ENCODE data around the gene CIB4.
A peak's percentile ranks its signal among the peaks of the same experiment; 100 is the strongest.

Gene CIB4

GRCh38 chr2:26608557-26608956 lies 32.6 kb downstream of the CIB4 start:
- no peak for TF ChIP-seq CTCF (IDR thresholded peaks at IDR 0.05; ENCODE audit: insufficient read depth, low read depth, low read length, missing control alignments)
- DNase-seq (ENCODE audit: low read depth) = no peak
- H3K4me3 ChIP-seq (ENCODE audit: low read depth, low read length) = no peak overlapping the region

GRCh38 chr2:26607698-26608097 lies 33.5 kb downstream of the CIB4 start:
- no peak for TF ChIP-seq CTCF (IDR thresholded peaks at IDR 0.05; ENCODE audit: insufficient read depth, low read depth, low read length, missing control alignments)

GRCh38 chr2:26606847-26607190 lies 34.3 kb downstream of the CIB4 start:
- no peak for TF ChIP-seq CTCF (IDR thresholded peaks at IDR 0.05; ENCODE audit: insufficient read depth, low read depth, low read length, missing control alignments)

More at GRCh38 chr2:26607698-26608097, 33.5 kb downstream of the CIB4 start:
- no peak for DNase-seq (ENCODE audit: low read depth)
- H3K4me3 ChIP-seq (ENCODE audit: low read depth, low read length) = no peak overlapping the region

GRCh38 chr2:26605999-26606846 lies 34.9 kb downstream of the CIB4 start:
- H3K4me3 ChIP-seq (ENCODE audit: low read depth, low read length) = no peak overlapping the region
- no peak for DNase-seq (ENCODE audit: low read depth)
- TF ChIP-seq CTCF (IDR thresholded peaks at IDR 0.05; ENCODE audit: insufficient read depth, low read depth, low read length, missing control alignments) = no peak

More at GRCh38 chr2:26606847-26607190, 34.3 kb downstream of the CIB4 start:
- DNase-seq (ENCODE audit: low read depth) = no peak
- H3K4me3 ChIP-seq (ENCODE audit: low read depth, low read length) = no peak overlapping the region

- DNase-seq (ENCODE audit: low read depth) = peak; percentile 56
- peak; percentile 82 for TF ChIP-seq CTCF (IDR thresholded peaks at IDR 0.05; ENCODE audit: insufficient read depth, low read depth, low read length, missing control alignments)
- H3K4me3 ChIP-seq (ENCODE audit: low read depth, low read length) = no peak overlapping the region
These were observed 35.8 kb downstream of the CIB4 start for GRCh38 chr2:26605195-26605998.

GRCh38 chr2:26602575-26602974 lies 38.6 kb downstream of the CIB4 start:
- DNase-seq (ENCODE audit: low read depth) = no peak
- TF ChIP-seq CTCF (IDR thresholded peaks at IDR 0.05; ENCODE audit: insufficient read depth, low read depth, low read length, missing control alignments) = no peak
- H3K4me3 ChIP-seq (ENCODE audit: low read depth, low read length) = no peak overlapping the region
